GM12864 (cell line): ENCODE results near the gene EPHB2.
A peak's percentile ranks its signal among the peaks of the same experiment; 100 is the strongest.
"Not testable (repeated sequence)": the region's sequence is repeated elsewhere in the genome, so short reads cannot be mapped to it uniquely, and the experiment has no call there.

ENCODE experiments used
- DNase-seq: peaks from one replicate; pipeline ENCODE4 v3.0.0-alpha.2; 2011; ENCODE audit warnings: low read depth
- H3K4me3 ChIP-seq: 2 replicates; pipeline ENCODE4 v1.5.1; 2011; ENCODE audit warnings: mild to moderate bottlenecking, low read depth, low read length, control low read depth
- TF ChIP-seq, protein P1 (sequence below): IDR thresholded peaks from 2 replicates; pipeline ENCODE4 v1.5.1; 2011; ENCODE audit warnings: low read depth, mild to moderate bottlenecking, moderate library complexity, low read length, control low read depth, inconsistent platforms; ENCODE audit errors: missing control alignments

The EPHB2 gene

DNA sequence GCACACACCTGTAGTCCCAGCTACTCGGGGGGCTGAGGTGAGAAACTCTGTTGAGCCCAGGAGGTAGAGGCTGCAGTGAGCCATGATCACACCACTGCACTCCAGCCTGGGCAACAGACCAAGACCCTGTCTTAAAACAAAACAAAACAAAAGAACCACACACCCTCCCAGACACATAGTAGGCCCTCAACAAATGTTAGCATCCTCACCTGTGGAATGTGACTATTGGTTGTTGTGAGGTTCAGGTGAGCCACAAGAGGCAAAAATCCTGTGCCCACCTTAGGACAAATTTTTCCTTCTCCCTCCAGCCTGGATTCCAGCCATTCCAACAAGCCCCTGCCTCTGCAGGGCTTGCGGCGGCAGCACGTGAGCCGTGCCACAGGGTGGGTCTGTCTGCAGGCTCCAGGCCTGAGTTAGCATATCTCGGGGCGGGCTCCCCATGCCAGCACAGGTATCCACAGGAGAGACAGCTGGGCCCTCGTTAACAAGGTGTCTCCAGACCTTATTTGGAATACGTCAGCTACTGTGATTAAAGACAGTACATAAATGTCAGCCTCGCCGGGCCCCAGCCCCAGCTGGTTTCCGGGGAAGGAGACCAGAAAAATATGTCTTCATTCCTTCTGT is 40.2 kb upstream of the EPHB2 start:
- TF ChIP-seq, protein P1, sequence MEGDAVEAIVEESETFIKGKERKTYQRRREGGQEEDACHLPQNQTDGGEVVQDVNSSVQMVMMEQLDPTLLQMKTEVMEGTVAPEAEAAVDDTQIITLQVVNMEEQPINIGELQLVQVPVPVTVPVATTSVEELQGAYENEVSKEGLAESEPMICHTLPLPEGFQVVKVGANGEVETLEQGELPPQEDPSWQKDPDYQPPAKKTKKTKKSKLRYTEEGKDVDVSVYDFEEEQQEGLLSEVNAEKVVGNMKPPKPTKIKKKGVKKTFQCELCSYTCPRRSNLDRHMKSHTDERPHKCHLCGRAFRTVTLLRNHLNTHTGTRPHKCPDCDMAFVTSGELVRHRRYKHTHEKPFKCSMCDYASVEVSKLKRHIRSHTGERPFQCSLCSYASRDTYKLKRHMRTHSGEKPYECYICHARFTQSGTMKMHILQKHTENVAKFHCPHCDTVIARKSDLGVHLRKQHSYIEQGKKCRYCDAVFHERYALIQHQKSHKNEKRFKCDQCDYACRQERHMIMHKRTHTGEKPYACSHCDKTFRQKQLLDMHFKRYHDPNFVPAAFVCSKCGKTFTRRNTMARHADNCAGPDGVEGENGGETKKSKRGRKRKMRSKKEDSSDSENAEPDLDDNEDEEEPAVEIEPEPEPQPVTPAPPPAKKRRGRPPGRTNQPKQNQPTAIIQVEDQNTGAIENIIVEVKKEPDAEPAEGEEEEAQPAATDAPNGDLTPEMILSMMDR = no peak
- no peak for DNase-seq
- no peak overlapping the region for H3K4me3 ChIP-seq

DNA sequence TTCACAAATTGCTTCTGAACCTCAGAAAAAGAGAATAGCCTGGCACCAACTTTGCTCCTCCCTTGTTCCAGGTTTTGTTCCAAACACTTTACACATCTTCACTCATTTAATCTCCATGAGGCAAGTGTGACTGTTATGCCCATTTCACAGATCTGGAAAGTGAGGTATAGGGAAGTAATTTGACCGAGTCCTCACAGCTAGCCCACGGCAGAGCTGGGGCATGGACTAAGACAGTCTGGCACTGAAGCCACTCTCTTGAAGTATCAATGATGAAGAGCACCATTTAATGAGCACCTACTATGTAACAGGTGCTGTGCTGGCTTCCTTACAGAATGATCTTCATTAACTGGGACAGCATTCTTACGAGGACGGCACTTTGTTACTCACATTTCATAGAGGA is 38.6 kb upstream of the EPHB2 start:
- H3K4me3 ChIP-seq = no peak overlapping the region
- DNase-seq = no peak
- TF ChIP-seq, protein P1 = no peak

DNA sequence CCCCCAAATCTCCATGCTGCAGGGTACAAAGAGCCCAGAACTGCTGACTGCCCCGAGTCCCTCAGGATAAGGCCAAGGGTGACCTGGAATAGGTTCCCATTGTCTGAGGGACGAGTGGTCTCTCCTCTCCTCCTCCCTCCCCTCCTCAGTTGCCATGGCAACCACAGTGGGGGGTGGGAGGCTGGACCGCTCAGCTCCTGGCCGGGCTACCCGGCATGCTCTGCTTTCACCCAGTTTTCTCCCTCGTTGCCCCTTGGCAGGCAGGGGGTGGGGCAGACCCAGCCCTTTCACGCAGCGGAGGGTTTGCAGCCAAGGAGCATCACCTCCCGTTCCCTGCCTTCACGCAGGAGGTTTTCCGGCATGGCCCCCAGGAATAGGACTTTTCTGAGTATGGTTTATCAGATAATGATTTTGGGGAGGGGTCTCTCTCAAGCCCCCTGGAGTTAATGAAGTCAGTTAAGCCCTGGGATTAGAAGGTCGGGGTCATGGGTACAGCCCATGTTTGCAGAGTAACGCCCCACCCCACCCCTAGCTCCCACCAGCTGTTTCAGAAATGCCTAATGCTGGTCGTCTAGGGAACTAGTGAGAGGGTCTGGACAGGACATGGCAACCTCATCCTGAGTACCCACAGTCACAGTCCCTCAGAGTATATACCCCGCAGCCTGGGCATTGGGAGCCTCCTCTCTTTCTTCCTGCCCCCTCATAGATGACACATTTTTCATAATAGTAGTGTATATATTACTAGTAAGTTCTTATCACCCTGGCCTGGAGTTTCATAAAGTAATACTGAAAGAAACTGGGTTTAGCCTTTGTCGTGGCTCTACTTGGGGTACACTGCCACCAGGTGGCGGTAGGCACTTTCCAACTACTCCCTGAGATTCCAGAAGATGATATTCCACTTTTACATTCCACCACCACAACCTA is 36.9 kb upstream of the EPHB2 start:
- no peak overlapping the region for H3K4me3 ChIP-seq
- DNase-seq = no peak
- TF ChIP-seq, protein P1 = peak; percentile 65

DNA sequence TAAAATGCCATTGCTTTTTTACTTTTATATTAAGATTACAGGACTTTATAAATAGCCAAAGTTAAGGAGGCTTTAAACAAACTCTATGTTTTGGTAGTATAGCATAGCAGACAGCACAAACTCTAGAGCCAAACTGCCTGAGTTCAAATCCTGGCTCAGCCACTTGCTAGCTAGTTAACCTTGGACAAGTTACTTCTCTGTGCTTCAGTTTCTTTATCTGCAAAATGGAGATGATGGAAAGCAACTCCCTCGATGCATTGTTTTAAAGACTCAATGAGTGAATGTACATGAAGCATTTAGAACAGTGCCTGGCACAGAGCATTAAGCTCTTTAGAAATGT is 36.3 kb upstream of the EPHB2 start:
- H3K4me3 ChIP-seq = no peak overlapping the region
- TF ChIP-seq, protein P1 = no peak
- no peak for DNase-seq

DNA sequence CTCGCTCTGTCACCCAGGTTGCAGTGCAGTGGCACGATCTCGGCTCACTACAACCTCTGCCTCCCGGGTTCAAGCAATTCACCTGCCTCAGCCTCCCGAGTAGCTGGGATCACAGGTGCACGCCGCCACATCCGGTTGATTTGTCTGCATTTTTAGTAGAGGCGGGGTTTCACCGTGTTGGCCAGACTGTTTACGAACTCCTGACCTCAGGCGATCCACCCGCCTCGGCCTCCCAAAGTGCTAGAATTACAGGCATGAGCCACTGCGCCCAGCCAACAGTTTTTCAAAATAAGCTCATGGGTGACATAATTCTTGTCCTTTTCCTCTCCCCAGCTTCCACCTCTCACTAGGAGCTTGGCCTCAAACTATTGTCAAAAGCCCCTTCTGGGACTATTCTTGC is 34.5 kb upstream of the EPHB2 start:
- H3K4me3 ChIP-seq, DNase-seq: not testable (repeated sequence)

DNA sequence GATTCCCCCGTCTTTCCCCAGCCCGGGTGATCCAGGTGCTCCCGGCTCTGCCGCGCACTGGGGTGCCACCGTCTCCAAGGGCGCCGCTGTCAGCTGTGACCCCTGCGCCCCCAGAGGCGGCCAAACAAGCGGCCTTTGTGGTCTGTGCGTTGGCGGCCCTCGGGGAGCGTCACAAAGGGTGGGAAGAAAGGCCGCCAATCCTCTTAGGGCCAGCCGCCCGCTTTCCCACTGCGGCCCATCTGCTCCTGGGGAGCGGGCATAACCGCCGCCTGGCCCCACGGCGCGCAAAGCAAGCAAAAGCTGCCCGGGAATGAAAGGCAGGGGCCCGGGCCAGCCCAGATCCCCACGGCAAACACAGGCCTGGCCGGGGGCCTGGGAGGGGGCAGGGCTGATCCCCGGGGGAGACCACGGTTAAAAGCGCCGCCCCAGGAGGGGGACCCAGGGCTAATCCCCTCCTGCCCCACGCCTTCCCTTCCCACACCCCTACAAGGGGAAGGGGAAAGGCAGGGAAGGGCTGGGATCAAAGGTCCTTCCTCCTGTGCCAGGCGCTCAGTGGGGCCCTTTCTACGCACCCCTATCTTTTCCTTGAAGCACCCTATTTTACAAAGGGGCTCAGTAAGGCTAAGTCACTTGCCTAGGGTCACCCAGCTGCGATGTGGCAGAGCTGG is 33.6 kb upstream of the EPHB2 start:
- H3K4me3 ChIP-seq = no peak overlapping the region
- TF ChIP-seq, protein P1 = no peak
- DNase-seq = no peak
